Measurements from ENCODE around the gene NUDT2.

NUDT2 gene

GRCh38 chr9:34370335-34370969 is 41.1 kb downstream of the NUDT2 start:
- DNase-seq (ENCODE audit: low read depth, low spot score) = no peak

GRCh38 chr9:34370970-34371880 is 41.9 kb downstream of the NUDT2 start:
- no peak for DNase-seq (ENCODE audit: low read depth, low spot score)

GRCh38 chr9:34371886-34372466 is 42.6 kb downstream of the NUDT2 start:
- no peak for DNase-seq (ENCODE audit: low read depth, low spot score)

GRCh38 chr9:34372467-34373011 is 43.2 kb downstream of the NUDT2 start:
- DNase-seq (ENCODE audit: low read depth, low spot score) = no peak

GRCh38 chr9:34373749-34374148 is 44.4 kb downstream of the NUDT2 start:
- no peak for DNase-seq (ENCODE audit: low read depth, low spot score)

GRCh38 chr9:34374339-34374738 is 45.0 kb downstream of the NUDT2 start:
- no peak for DNase-seq (ENCODE audit: low read depth, low spot score)

- DNase-seq (ENCODE audit: low read depth, low spot score) = no peak
Measured at GRCh38 chr9:34374905-34375552, 45.7 kb downstream of the NUDT2 start.

GRCh38 chr9:34375901-34376595 is 46.7 kb downstream of the NUDT2 start:
- no peak for DNase-seq (ENCODE audit: low read depth, low spot score)

GRCh38 chr9:34376596-34377403 is 47.4 kb downstream of the NUDT2 start, which contains the start of gene MYORG:
Gene MYORG (minus strand): TSS chr9:34376898. CDS start chr9:34372943, 3,955 bp downstream.
- DNase-seq (ENCODE audit: low read depth, low spot score) = peak; percentile 91

- DNase-seq (ENCODE audit: low read depth, low spot score) = no peak
Measured at GRCh38 chr9:34377404-34377746, 48.0 kb downstream of the NUDT2 start.

- no peak for DNase-seq (ENCODE audit: low read depth, low spot score)
Measured at GRCh38 chr9:34378376-34379060, 49.1 kb downstream of the NUDT2 start.

- no peak for DNase-seq (ENCODE audit: low read depth, low spot score)
Measured at GRCh38 chr9:34379334-34380033, 50.1 kb downstream of the NUDT2 start.

GRCh38 chr9:34380034-34380510 is 50.7 kb downstream of the NUDT2 start:
- DNase-seq (ENCODE audit: low read depth, low spot score) = no peak

- no peak for DNase-seq (ENCODE audit: low read depth, low spot score)
Measured at GRCh38 chr9:34380511-34381315, 51.3 kb downstream of the NUDT2 start.

- DNase-seq (ENCODE audit: low read depth, low spot score) = no peak
Measured at GRCh38 chr9:34381323-34381722, 52.0 kb downstream of the NUDT2 start.

GRCh38 chr9:34382054-34382453 is 52.7 kb downstream of the NUDT2 start:
- no peak for DNase-seq (ENCODE audit: low read depth, low spot score)

- no peak for DNase-seq (ENCODE audit: low read depth, low spot score)
Measured at GRCh38 chr9:34382879-34383278, 53.5 kb downstream of the NUDT2 start.

- DNase-seq (ENCODE audit: low read depth, low spot score) = no peak
Measured at GRCh38 chr9:34383904-34384303, 54.5 kb downstream of the NUDT2 start.

All from iPS DF 19.7 (cell line).